ENCODE data around the gene PLEKHA3. TPM values are rescaled to one million over a fixed set of nuclear protein-coding genes. Genes with fewer than 3 reads are reported as not detected.
A peak's percentile ranks its signal among the peaks of the same experiment; 100 is the strongest.

The PLEKHA3 gene
- total and polyA plus RNA-seq, 9 of the 15 experiments (the other 6 are each of a cell fraction or from before 2014, with no cell fraction given) = 2.3 to 23.4 (median 10.5) TPM

DNA sequence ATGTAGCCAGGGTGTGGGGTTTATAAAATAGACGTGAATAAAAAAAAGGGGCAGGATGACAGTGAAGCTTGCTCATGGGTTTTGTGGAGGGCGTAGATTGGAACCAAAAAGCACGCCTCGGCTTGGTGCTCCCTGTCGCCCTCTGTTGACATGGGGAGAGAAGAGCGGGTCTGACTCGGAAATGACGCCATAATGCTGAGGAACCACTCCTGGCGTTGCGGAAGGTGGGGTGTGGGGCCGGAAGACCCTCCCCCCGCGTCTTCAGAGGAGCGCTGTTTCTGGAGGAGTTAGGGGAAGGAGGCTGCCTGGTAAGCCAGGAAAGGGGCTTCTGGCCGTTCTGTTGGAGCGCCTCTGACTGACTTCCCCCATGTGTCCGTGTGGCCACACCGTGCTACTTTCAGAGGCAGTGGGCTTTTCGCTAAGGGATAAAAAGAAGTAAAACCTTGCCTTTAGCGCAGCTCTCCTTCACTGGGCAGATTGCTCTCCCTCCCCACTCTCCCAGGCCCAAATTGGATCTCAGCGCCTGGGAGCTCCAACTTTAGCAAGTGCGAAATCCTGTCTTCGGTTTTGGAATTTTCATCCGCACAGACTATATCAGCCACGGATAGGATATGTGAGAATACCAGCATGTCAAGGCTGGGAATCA lies 42.8 kb downstream of the PLEKHA3 start (continued):
- TF ChIP-seq RBM15 (IDR thresholded peaks at IDR 0.05; ENCODE audit: insufficient read depth, low read length) = no peak
- TF ChIP-seq PTTG1 (tag; IDR thresholded peaks at IDR 0.05; ENCODE audit: low read depth) = no peak
- TF ChIP-seq, protein P1, sequence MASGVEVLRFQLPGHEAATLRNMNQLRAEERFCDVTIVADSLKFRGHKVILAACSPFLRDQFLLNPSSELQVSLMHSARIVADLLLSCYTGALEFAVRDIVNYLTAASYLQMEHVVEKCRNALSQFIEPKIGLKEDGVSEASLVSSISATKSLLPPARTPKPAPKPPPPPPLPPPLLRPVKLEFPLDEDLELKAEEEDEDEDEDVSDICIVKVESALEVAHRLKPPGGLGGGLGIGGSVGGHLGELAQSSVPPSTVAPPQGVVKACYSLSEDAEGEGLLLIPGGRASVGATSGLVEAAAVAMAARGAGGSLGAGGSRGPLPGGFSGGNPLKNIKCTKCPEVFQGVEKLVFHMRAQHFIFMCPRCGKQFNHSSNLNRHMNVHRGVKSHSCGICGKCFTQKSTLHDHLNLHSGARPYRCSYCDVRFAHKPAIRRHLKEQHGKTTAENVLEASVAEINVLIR (CRISPR knock-in tag; IDR thresholded peaks at IDR 0.05) = peak; percentile 89
- peak; percentile 96 for TF ChIP-seq EHMT2 (IDR thresholded peaks at IDR 0.05)
- no peak for TF ChIP-seq ZNF124 (CRISPR knock-in tag; IDR thresholded peaks at IDR 0.05)
- no peak for TF ChIP-seq ZNF586 (CRISPR knock-in tag; conservative IDR thresholded peaks at IDR 0.05)
- TF ChIP-seq TOE1 (IDR thresholded peaks at IDR 0.05; ENCODE audit: borderline replicate concordance) = peak; percentile 67
- 0 out of 2 replicates have a peak, but pooled peaks have one; percentile 13 for TF ChIP-seq TOE1 (CRISPR knock-in tag; IDR thresholded peaks at IDR 0.05; ENCODE audit: borderline replicate concordance, low read depth)
- TF ChIP-seq MYC (IDR thresholded peaks at IDR 0.05; ENCODE audit: low read depth, low read length) = peak; percentile 62; the same call in 1 of the 2 replicates
- no peak for TF ChIP-seq MYC (CRISPR knock-in tag; IDR thresholded peaks at IDR 0.05; ENCODE audit: borderline replicate concordance, low read depth)
- 0 out of 2 replicates have a peak, but pooled peaks have one; percentile 23 for TF ChIP-seq KLF13 (tag; IDR thresholded peaks at IDR 0.05; ENCODE audit: borderline replicate concordance, low read depth)
- no peak for TF ChIP-seq ZNF3 (CRISPR knock-in tag; IDR thresholded peaks at IDR 0.05)
- TF ChIP-seq ZKSCAN1 (IDR thresholded peaks at IDR 0.05; ENCODE audit: low read depth, low read length) = no peak
- peak; percentile 93 for TF ChIP-seq GABPB1 (CRISPR knock-in tag; IDR thresholded peaks at IDR 0.05)
- peak; percentile 63; the same call in 1 of the 2 replicates for TF ChIP-seq SP1 (CRISPR knock-in tag; IDR thresholded peaks at IDR 0.05)
- TF ChIP-seq SPI1 (IDR thresholded peaks at IDR 0.05; ENCODE audit: borderline replicate concordance, low read depth, low read length) = peak; percentile 32; the same call in 1 of the 2 replicates
- TF ChIP-seq CCNT2 (IDR thresholded peaks at IDR 0.05; ENCODE audit: borderline replicate concordance, extremely low read depth, insufficient read length, low read depth, low read length) = no peak
- TF ChIP-seq CBX3 (IDR thresholded peaks at IDR 0.05; ENCODE audit: borderline replicate concordance in 1 of 2, low read length in 2 of 2) = peak in 1 of 2 experiments; percentile 98; a peak in 2 of 3 replicates
- no peak for TF ChIP-seq CHD4 (IDR thresholded peaks at IDR 0.05; ENCODE audit: insufficient read depth, insufficient replicate concordance, low read depth, low read length, poor library complexity, severe bottlenecking)
- 0 out of 2 replicates have a peak, but pooled peaks have one; percentile 15 for TF ChIP-seq GATAD2B (IDR thresholded peaks at IDR 0.05; ENCODE audit: borderline replicate concordance)
- TF ChIP-seq MTA1 (IDR thresholded peaks at IDR 0.05; ENCODE audit: borderline replicate concordance) = peak; percentile 42; the same call in 1 of the 2 replicates
- TF ChIP-seq ZNF282 (CRISPR knock-in tag; IDR thresholded peaks at IDR 0.05) = no peak
- TF ChIP-seq EZH2 (IDR thresholded peaks at IDR 0.05; ENCODE audit: borderline replicate concordance, low read depth, low read length) = no peak
- TF ChIP-seq, protein P2, sequence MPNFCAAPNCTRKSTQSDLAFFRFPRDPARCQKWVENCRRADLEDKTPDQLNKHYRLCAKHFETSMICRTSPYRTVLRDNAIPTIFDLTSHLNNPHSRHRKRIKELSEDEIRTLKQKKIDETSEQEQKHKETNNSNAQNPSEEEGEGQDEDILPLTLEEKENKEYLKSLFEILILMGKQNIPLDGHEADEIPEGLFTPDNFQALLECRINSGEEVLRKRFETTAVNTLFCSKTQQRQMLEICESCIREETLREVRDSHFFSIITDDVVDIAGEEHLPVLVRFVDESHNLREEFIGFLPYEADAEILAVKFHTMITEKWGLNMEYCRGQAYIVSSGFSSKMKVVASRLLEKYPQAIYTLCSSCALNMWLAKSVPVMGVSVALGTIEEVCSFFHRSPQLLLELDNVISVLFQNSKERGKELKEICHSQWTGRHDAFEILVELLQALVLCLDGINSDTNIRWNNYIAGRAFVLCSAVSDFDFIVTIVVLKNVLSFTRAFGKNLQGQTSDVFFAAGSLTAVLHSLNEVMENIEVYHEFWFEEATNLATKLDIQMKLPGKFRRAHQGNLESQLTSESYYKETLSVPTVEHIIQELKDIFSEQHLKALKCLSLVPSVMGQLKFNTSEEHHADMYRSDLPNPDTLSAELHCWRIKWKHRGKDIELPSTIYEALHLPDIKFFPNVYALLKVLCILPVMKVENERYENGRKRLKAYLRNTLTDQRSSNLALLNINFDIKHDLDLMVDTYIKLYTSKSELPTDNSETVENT (CRISPR knock-in tag; IDR thresholded peaks at IDR 0.05) = peak; percentile 66; the same call in 1 of the 2 replicates
